Calu3 (cell line): ENCODE data around the gene CROCC. TPM values are rescaled to one million over a fixed set of nuclear protein-coding genes. Genes with fewer than 3 reads are reported as not detected.

Source experiments
- BruUV-seq: library from RNA; stranded (reverse); fragments of 400-500 nt; replicated peaks from 2 replicates; lab custom pipeline; 2021; lab: Mats Ljungman, UMichigan
- CTCF ChIA-PET: fragments of 300-600 bp; sonication (Branson Sonifier 250); formaldehyde crosslinking; loops from one replicate; lab custom pipeline; 2022; ENCODE audit warnings: antibody characterized with exemption; lab: Charles Lee
- DNase-seq: peaks from one replicate; pipeline ENCODE4 v3.0.0; 2022
- H3K27ac Mint-ChIP-seq: one replicate; pipeline ENCODE4 v1.8.0; 2022; ENCODE audit warnings: mixed read lengths; ENCODE audit not compliant: unreplicated experiment
- H3K27me3 Mint-ChIP-seq: one replicate; pipeline ENCODE4 v1.8.0; 2022; ENCODE audit warnings: mixed read lengths; ENCODE audit not compliant: unreplicated experiment
- H3K36me3 Mint-ChIP-seq: one replicate; pipeline ENCODE4 v1.8.0; 2022; ENCODE audit warnings: mild to moderate bottlenecking, moderate library complexity, mixed read lengths; ENCODE audit not compliant: insufficient read depth, unreplicated experiment
- H3K4me1 Mint-ChIP-seq: one replicate; pipeline ENCODE4 v1.8.0; 2022; ENCODE audit warnings: mild to moderate bottlenecking, low read depth, mixed read lengths; ENCODE audit not compliant: unreplicated experiment
- H3K4me3 Mint-ChIP-seq: one replicate; pipeline ENCODE4 v1.8.0; 2022; ENCODE audit warnings: mild to moderate bottlenecking, low read depth, moderate library complexity, mixed read lengths; ENCODE audit not compliant: unreplicated experiment
- H3K9me3 Mint-ChIP-seq: one replicate; pipeline ENCODE4 v1.8.0; 2022; ENCODE audit warnings: low read depth, mixed read lengths; ENCODE audit not compliant: unreplicated experiment
- intact Hi-C: fragments of 100-400 bp; cut with micrococcal nuclease; formaldehyde crosslinking; loops from one replicate; pipeline ENCODE4 v1.10.0; 2022; ENCODE audit not compliant: unreplicated experiment
- total RNA-seq: library from RNA; stranded (reverse); gene quantifications from 2 replicates; pipeline ENCODE4 v1.2.3, GENCODE V29; 2022
- TF ChIP-seq, protein P1 (sequence below): fragments of 200-600 bp; IDR thresholded peaks from one replicate; pipeline ENCODE4 v1.8.0; 2022; ENCODE audit warnings: antibody characterized with exemption; ENCODE audit not compliant: unreplicated experiment

Gene CROCC
- total RNA-seq, 1 experiment from 2014 or later, result 12.0 TPM

DNA sequence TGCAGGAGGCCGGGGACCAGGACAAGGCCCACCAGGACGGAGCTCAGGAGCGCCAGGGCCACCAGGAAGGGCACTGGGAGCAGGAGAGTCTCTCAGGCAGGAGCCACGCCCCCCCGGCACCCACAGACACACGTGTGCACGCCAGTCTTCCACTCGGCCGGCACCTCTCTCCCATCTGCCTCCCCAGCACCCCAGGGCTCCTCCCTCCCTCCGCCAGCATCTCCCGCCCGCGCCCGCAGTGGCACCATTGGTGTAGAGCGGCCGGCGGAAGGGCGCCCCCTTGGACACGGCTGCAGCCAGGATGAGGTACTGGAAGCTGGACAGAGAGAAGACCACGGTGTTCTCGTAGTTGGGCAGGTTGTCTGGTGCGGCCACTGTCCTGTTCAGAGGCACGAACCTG lies 64.8 kb downstream of the CROCC start:
- DNase-seq, result no peak
- intact Hi-C loops, result no loop called here

DNA sequence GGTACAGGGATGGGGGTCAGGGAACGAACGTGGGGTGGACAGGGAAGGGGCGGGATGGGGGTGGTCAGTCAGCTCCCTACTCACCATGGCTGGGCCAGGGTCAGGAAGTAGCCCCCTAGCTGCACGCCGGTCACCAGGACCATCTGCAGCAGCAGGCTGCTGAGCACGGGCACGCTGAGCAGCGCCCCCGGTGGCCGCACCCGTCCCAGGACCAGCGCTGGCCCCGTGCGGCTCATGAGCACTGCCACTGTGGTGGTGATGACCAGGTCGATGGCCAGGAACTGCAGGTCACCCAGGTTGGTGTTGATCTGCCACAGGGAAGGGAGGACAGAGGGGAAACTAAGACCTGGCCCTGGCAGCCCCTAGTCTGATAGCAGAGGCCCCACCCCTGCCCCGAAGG lies 65.2 kb downstream of the CROCC start:
- BruUV-seq, result no TSS peak
- TF ChIP-seq, protein P1, sequence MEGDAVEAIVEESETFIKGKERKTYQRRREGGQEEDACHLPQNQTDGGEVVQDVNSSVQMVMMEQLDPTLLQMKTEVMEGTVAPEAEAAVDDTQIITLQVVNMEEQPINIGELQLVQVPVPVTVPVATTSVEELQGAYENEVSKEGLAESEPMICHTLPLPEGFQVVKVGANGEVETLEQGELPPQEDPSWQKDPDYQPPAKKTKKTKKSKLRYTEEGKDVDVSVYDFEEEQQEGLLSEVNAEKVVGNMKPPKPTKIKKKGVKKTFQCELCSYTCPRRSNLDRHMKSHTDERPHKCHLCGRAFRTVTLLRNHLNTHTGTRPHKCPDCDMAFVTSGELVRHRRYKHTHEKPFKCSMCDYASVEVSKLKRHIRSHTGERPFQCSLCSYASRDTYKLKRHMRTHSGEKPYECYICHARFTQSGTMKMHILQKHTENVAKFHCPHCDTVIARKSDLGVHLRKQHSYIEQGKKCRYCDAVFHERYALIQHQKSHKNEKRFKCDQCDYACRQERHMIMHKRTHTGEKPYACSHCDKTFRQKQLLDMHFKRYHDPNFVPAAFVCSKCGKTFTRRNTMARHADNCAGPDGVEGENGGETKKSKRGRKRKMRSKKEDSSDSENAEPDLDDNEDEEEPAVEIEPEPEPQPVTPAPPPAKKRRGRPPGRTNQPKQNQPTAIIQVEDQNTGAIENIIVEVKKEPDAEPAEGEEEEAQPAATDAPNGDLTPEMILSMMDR, result peak; percentile 31
- Mint-ChIP-seq H3K36me3 (no peaks in the 10 kb centered on the region), H3K9me3 (no peaks in the 10 kb centered on the region), H3K27me3 (peaks cover 14% of the 10 kb centered on the region), H3K4me1 (no peaks in the 10 kb centered on the region), H3K27ac (no peak overlapping the region), H3K4me3 (no peak overlapping the region)
- intact Hi-C loops, result no loop called here
- peak; percentile 8 for DNase-seq
- CTCF ChIA-PET, result interaction anchor here (0.6 to 1.0 kb wide), 2 partner anchors 12 to 47 kb away, joined by 3 to 5 read pairs; no protein-coding TSS in a partner anchor

More for the DNA sequence above, 64.8 kb downstream of the CROCC start:
- CTCF ChIA-PET, result interaction anchor here (1.0 kb wide), 1 partner anchor 11 kb away, joined by 3 read pairs; no protein-coding TSS in a partner anchor
- Mint-ChIP-seq H3K9me3 (no peaks in the 10 kb centered on the region), H3K4me3 (no peak overlapping the region), H3K36me3 (no peaks in the 10 kb centered on the region), H3K4me1 (peaks cover 1% of the 10 kb centered on the region), H3K27ac (no peak overlapping the region), H3K27me3 (peaks cover 18% of the 10 kb centered on the region)
- BruUV-seq, result no TSS peak
- TF ChIP-seq, protein P1, result no peak

DNA sequence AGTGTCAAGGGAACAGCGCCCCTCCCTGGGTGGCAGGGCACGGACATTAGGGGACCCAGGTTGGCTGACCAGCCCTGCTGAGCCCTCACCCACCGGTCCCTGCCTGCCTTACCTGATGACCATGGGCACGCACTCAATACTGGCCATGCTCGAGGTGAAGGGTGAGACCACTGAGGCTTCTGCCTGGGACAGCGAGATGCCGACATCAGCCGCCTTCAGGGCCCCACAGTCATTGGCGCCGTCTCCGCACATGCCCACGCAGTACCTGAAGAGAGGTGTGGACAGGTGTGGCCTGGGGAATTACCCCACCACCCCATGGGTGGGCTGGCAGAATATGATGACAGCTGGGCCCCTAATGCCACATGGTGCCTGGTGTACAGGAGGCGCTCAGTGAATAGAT lies 66.5 kb downstream of the CROCC start:
- Mint-ChIP-seq H3K4me3 (no peak overlapping the region), H3K27me3 (peaks cover 6% of the 10 kb centered on the region), H3K27ac (no peak overlapping the region), H3K9me3 (no peaks in the 10 kb centered on the region), H3K4me1 (no peaks in the 10 kb centered on the region), H3K36me3 (no peaks in the 10 kb centered on the region)
- no peak for DNase-seq
- BruUV-seq, result no TSS peak
- intact Hi-C loops, result no loop called here
- CTCF ChIA-PET, result no interaction called here
- TF ChIP-seq, protein P1, result no peak

DNA sequence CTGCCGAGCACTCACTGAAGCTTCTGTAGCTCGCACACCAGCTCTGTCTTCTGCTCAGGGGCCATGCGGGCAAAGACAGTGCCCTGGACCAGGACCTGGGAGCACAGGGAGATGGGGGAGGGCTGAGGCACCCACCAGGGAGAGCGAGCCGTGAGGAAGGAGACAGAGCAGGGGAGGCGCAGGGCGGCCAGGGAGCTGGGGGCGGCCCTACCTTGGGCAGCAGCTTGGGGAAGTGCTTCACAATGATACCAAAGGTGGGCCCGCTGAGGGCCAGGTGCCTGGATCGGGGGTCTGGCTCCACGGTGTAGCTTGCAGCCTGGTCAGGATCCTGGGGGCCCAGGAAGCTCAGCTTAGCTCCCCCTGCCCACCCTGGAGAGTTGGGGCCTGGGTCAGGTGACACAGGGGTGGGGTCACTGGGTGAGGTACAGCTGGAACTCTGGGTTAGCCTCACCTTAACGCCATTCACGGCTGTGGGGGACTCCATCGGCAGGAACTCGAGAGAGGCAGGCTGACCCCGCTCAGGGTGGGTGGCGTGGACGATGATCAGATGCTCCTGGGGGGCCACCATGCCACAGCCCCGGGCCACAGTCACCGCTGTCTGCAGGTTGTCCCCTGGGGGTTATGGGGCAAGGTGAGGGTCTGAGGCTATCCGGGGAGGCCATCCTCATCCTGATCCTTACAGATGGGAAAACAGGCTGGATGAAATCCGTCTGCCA lies 68.1 kb downstream of the CROCC start:
- no TSS peak for BruUV-seq
- CTCF ChIA-PET, result no interaction called here
- no peak overlapping the region for H3K27ac Mint-ChIP-seq
- no peaks in the 10 kb centered on the region for H3K9me3 Mint-ChIP-seq
- H3K4me3 Mint-ChIP-seq, result no peak overlapping the region
- TF ChIP-seq, protein P1, result no peak
- no peaks in the 10 kb centered on the region for H3K27me3 Mint-ChIP-seq
- H3K36me3 Mint-ChIP-seq, result no peaks in the 10 kb centered on the region
- intact Hi-C loops, result no loop called here
- H3K4me1 Mint-ChIP-seq, result no peaks in the 10 kb centered on the region
- no peak for DNase-seq
